GM19240 (cell line): ENCODE data around the gene MBNL2.

ENCODE experiments used
- DNase-seq: peaks from one replicate; pipeline ENCODE4 v3.0.0; 2011; ENCODE audit warnings: low spot score; ENCODE audit not compliant: insufficient read length

MBNL2 gene

GRCh38 chr13:97414392-97414791, 192.3 kb downstream of the MBNL2 start:
- no peak for DNase-seq

GRCh38 chr13:97417698-97418097, 195.6 kb downstream of the MBNL2 start:
- DNase-seq: no peak

GRCh38 chr13:97422118-97423054, 200.3 kb downstream of the MBNL2 start:
- no peak for DNase-seq

GRCh38 chr13:97423300-97424045, 201.3 kb downstream of the MBNL2 start:
- DNase-seq: no peak

GRCh38 chr13:97425590-97425989, 203.5 kb downstream of the MBNL2 start:
- DNase-seq: no peak

- no peak for DNase-seq
Observed at GRCh38 chr13:97426695-97427094, 204.6 kb downstream of the MBNL2 start.

GRCh38 chr13:97429681-97430081, 207.5 kb downstream of the MBNL2 start:
- DNase-seq: no peak

GRCh38 chr13:97430296-97430695, 208.2 kb downstream of the MBNL2 start:
- no peak for DNase-seq

- DNase-seq: no peak
Observed at GRCh38 chr13:97431171-97431764, 209.1 kb downstream of the MBNL2 start.

GRCh38 chr13:97432232-97432916, 210.2 kb downstream of the MBNL2 start:
- DNase-seq: no peak

GRCh38 chr13:97432917-97433726, 211.0 kb downstream of the MBNL2 start:
- peak; percentile 50 for DNase-seq

- DNase-seq: peak; percentile 17
Observed at GRCh38 chr13:97433727-97434396, 211.7 kb downstream of the MBNL2 start, which contains the start of gene RAP2A. Gene RAP2A, plus strand, starts transcription at chr13:97434169. Its CDS starts 302 bp downstream, at chr13:97434471.

GRCh38 chr13:97434397-97435201, 212.5 kb downstream of the MBNL2 start:
- DNase-seq: no peak

GRCh38 chr13:97435323-97435722, 213.2 kb downstream of the MBNL2 start:
- no peak for DNase-seq

- DNase-seq: no peak
Observed at GRCh38 chr13:97435794-97436193, 213.7 kb downstream of the MBNL2 start.

GRCh38 chr13:97436845-97437244, 214.7 kb downstream of the MBNL2 start:
- no peak for DNase-seq

GRCh38 chr13:97437729-97438128, 215.6 kb downstream of the MBNL2 start:
- no peak for DNase-seq

- DNase-seq: no peak
Observed at GRCh38 chr13:97438856-97439595, 216.9 kb downstream of the MBNL2 start.
